OCI-LY1 (cell line): Measurements from ENCODE around the gene AMPD2.

Experiments used
- H2AFZ ChIP-seq: fragments of 200-600 bp; sonication (generic), shearing (Covaris generic); 2 replicates; pipeline ENCODE4 v1.6.0; 2014; ENCODE audit warnings: antibody characterized with exemption, mild to moderate bottlenecking, low read length
- H3F3A ChIP-seq: fragments of 200-600 bp; sonication (generic), shearing (Covaris generic); 2 replicates; pipeline ENCODE4 v1.6.0; 2014; ENCODE audit warnings: mild to moderate bottlenecking, antibody characterized with exemption, low read length, moderate library complexity; ENCODE audit not compliant: insufficient read depth
- H3K27ac ChIP-seq: fragments of 200-600 bp; sonication (generic); 2 replicates; pipeline ENCODE4 v1.5.1; 2014; ENCODE audit warnings: low read length, mixed run types, mild to moderate bottlenecking, low read depth; ENCODE audit not compliant: poor library complexity, severe bottlenecking
- H3K27me3 ChIP-seq: fragments of 200-600 bp; sonication (generic); 2 replicates; pipeline ENCODE4 v1.6.0; 2014; ENCODE audit warnings: antibody characterized with exemption, mild to moderate bottlenecking, low read length, moderate library complexity; ENCODE audit not compliant: insufficient read depth
- H3K36me3 ChIP-seq: fragments of 200-600 bp; sonication (generic); 2 replicates; pipeline ENCODE4 v1.6.1; 2014; ENCODE audit warnings: mild to moderate bottlenecking, antibody characterized with exemption, low read length, moderate library complexity, mixed read lengths; ENCODE audit not compliant: insufficient read depth
- H3K4me1 ChIP-seq: fragments of 200-600 bp; sonication (generic); 2 replicates; pipeline ENCODE4 v1.5.1; 2014; ENCODE audit warnings: mild to moderate bottlenecking, low read length, moderate library complexity; ENCODE audit not compliant: insufficient read depth, severe bottlenecking
- H3K4me2 ChIP-seq: fragments of 200-600 bp; sonication (generic), shearing (Covaris generic); 2 replicates; pipeline ENCODE4 v1.6.1; 2014; ENCODE audit warnings: low read length
- H3K4me3 ChIP-seq: fragments of 200-600 bp; sonication (generic); 2 replicates; pipeline ENCODE4 v1.5.1; 2014; ENCODE audit warnings: low read length, low read depth, mild to moderate bottlenecking, mixed read lengths; ENCODE audit not compliant: poor library complexity, severe bottlenecking
- H3K79me2 ChIP-seq: fragments of 200-600 bp; shearing (Covaris generic); 2 replicates; pipeline ENCODE4 v1.6.1; 2016; ENCODE audit warnings: mixed run types, low read length, mixed read lengths; ENCODE audit not compliant: insufficient read depth
- H3K9ac ChIP-seq: fragments of 200-600 bp; sonication (generic), shearing (Covaris generic); 2 replicates; pipeline ENCODE4 v1.6.1; 2014; ENCODE audit warnings: mild to moderate bottlenecking, low read length, mixed read lengths
- H3K9me2 ChIP-seq: fragments of 200-600 bp; sonication (generic), shearing (Covaris generic); 2 replicates; pipeline ENCODE4 v1.6.1; 2014; ENCODE audit warnings: low read depth, mild to moderate bottlenecking, low read length, mixed read lengths
- H3K9me3 ChIP-seq: fragments of 200-600 bp; shearing (Covaris generic); 2 replicates; pipeline ENCODE4 v1.6.1; 2014; ENCODE audit warnings: low read length, mixed read lengths
- H4K20me1 ChIP-seq: fragments of 200-600 bp; sonication (generic), shearing (Covaris generic); 2 replicates; pipeline ENCODE4 v1.6.0; 2016; ENCODE audit warnings: mild to moderate bottlenecking, low read length; ENCODE audit not compliant: insufficient read depth
- CTCF ChIP-seq: fragments of 200-600 bp; sonication (generic), shearing (Covaris generic); IDR thresholded peaks from 2 replicates; pipeline ENCODE4 v1.5.1; 2017; ENCODE audit warnings: mild to moderate bottlenecking, antibody characterized with exemption, low read length, moderate library complexity, mixed read lengths
- EZH2 ChIP-seq: fragments of 200-600 bp; sonication (generic), shearing (Covaris generic); IDR thresholded peaks from 2 replicates; pipeline ENCODE4 v1.8.0; 2017; ENCODE audit warnings: borderline replicate concordance, mixed run types, mild to moderate bottlenecking, antibody characterized with exemption, low read length, moderate library complexity, mixed read lengths

AMPD2 gene

DNA sequence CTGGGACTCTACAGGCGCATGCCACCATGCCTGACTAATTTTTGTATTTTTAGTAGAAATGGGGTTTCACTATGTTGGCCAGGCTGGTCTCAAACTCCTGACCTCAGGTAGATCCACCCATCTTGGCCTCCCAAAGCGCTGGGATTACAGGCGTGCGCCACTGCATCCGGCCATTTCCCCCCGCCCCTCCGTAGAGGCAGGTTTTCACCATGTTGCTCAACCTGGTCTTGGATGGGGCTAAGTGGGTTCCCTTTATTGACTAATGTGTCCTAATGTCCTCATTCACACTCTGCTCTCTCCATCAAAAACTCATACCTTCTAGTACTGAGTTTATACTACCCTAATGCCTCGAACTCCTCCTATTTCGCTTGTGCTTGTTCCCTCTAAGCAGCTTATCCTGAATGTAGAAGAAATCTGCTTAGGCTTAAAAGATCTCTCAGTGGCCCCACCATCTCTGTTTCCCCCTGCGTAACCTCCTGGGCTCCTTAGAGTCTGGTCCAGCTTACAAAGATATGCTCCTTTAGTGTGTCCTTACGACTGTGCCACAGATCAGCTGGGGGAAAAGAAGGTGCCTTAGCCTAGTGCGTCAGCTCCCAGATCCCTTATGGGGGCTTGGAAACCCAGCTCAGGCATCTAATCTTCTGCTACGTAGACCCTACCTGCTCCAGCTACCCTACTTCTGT lies 8.2 kb upstream of the AMPD2 start:
- Histone ChIP-seq H3K4me2 (no peak overlapping the region), H3K36me3 (no peaks in the 10 kb centered on the region), H3K9me3 (no peaks in the 10 kb centered on the region), H4K20me1 (no peaks in the 10 kb centered on the region), H3K4me3 (no peak overlapping the region), H3K4me1 (no peaks in the 10 kb centered on the region), H3K27ac (no peak overlapping the region), H3K9me2 (no peaks in the 10 kb centered on the region), H2AFZ (no peak overlapping the region), H3K79me2 (no peaks in the 10 kb centered on the region), H3F3A (no peaks in the 10 kb centered on the region), H3K9ac (no peak overlapping the region), H3K27me3 (no peaks in the 10 kb centered on the region)
- TF ChIP-seq CTCF (no peak), EZH2 (no peak)

- Histone ChIP-seq H3K4me2 (no peak overlapping the region), H3K36me3 (no peaks in the 10 kb centered on the region), H3K79me2 (no peaks in the 10 kb centered on the region), H2AFZ (no peak overlapping the region), H3K4me3 (no peak overlapping the region), H3F3A (no peaks in the 10 kb centered on the region), H3K9me3 (no peaks in the 10 kb centered on the region), H3K4me1 (peaks cover 3% of the 10 kb centered on the region), H4K20me1 (no peaks in the 10 kb centered on the region), H3K27me3 (no peaks in the 10 kb centered on the region), H3K9ac (no peak overlapping the region), H3K27ac (no peak overlapping the region), H3K9me2 (no peaks in the 10 kb centered on the region)
- TF ChIP-seq EZH2 (no peak), CTCF (no peak)
Observed at GRCh38 chr1:109613361-109614147, 6.1 kb upstream of the AMPD2 start.

GRCh38 chr1:109615879-109616278 lies 3.8 kb upstream of the AMPD2 start:
- Histone ChIP-seq H3K4me1 (peaks cover 12% of the 10 kb centered on the region), H2AFZ (no peak overlapping the region), H3K79me2 (no peaks in the 10 kb centered on the region), H3K4me2 (no peak overlapping the region), H3K27ac (no peak overlapping the region), H3F3A (no peaks in the 10 kb centered on the region), H4K20me1 (no peaks in the 10 kb centered on the region), H3K36me3 (no peaks in the 10 kb centered on the region), H3K27me3 (no peaks in the 10 kb centered on the region), H3K9ac (no peak overlapping the region), H3K4me3 (no peak overlapping the region), H3K9me2 (no peaks in the 10 kb centered on the region), H3K9me3 (no peaks in the 10 kb centered on the region)
- TF ChIP-seq EZH2 (no peak), CTCF (no peak)
